ENCODE data around the gene KIAA1958.

GRCh38 chr9:112717661-112718331 is 231.2 kb downstream of the KIAA1958 start, which contains the start of gene INIP:
- TF ChIP-seq CTCF (conservative IDR thresholded peaks at IDR 0.05; ENCODE audit: low read length) (peak; percentile 36), EZH2phosphoT487 (IDR thresholded peaks at IDR 0.05; ENCODE audit: borderline replicate concordance) (no peak)
